Ishikawa (cell line): ENCODE data around the gene ATP6V0A1.

Experiments used
- CEBPB ChIP-seq: IDR thresholded peaks from 2 replicates; pipeline ENCODE4 v1.6.1; 2012
- CREB1 ChIP-seq: IDR thresholded peaks from 2 replicates; pipeline ENCODE4 v1.6.1; 2012; ENCODE audit warnings: low read depth
- EGR1 ChIP-seq: IDR thresholded peaks from 2 replicates; pipeline ENCODE4 v1.6.1; 2012
- EP300 ChIP-seq: IDR thresholded peaks from 2 replicates; pipeline ENCODE4 v1.6.1; 2012; ENCODE audit warnings: borderline replicate concordance
- FOXM1 ChIP-seq: IDR thresholded peaks from 2 replicates; pipeline ENCODE4 v1.6.1; 2012; ENCODE audit warnings: low read depth, borderline replicate concordance
- NFIC ChIP-seq: IDR thresholded peaks from 2 replicates; pipeline ENCODE4 v1.6.1; 2012
- RAD21 ChIP-seq: IDR thresholded peaks from 2 replicates; pipeline ENCODE4 v1.6.1; 2012; ENCODE audit warnings: low read depth
- TAF1 ChIP-seq: IDR thresholded peaks from 2 replicates; pipeline ENCODE4 v1.6.1; 2012; ENCODE audit warnings: low read depth, mild to moderate bottlenecking
- TCF12 ChIP-seq: IDR thresholded peaks from 2 replicates; pipeline ENCODE4 v1.6.1; 2012; ENCODE audit warnings: low read depth
- TEAD4 ChIP-seq: IDR thresholded peaks from 2 replicates; pipeline ENCODE4 v1.6.1; 2012
- YY1 ChIP-seq: IDR thresholded peaks from 2 replicates; pipeline ENCODE4 v1.6.1; 2012; ENCODE audit warnings: low read depth
- ZBTB7A ChIP-seq: IDR thresholded peaks from 2 replicates; pipeline ENCODE4 v1.6.1; 2012; ENCODE audit warnings: low read depth
- TF ChIP-seq, protein P1 (sequence below): IDR thresholded peaks from 2 replicates; pipeline ENCODE4 v1.6.1; 2012; ENCODE audit warnings: low read depth, mild to moderate bottlenecking
- TF ChIP-seq, protein P2 (sequence below): IDR thresholded peaks from 2 replicates; pipeline ENCODE4 v1.6.1; 2012
- TF ChIP-seq, protein P3 (sequence below): IDR thresholded peaks from 2 replicates; pipeline ENCODE4 v1.6.1; 2012

The ATP6V0A1 gene

DNA sequence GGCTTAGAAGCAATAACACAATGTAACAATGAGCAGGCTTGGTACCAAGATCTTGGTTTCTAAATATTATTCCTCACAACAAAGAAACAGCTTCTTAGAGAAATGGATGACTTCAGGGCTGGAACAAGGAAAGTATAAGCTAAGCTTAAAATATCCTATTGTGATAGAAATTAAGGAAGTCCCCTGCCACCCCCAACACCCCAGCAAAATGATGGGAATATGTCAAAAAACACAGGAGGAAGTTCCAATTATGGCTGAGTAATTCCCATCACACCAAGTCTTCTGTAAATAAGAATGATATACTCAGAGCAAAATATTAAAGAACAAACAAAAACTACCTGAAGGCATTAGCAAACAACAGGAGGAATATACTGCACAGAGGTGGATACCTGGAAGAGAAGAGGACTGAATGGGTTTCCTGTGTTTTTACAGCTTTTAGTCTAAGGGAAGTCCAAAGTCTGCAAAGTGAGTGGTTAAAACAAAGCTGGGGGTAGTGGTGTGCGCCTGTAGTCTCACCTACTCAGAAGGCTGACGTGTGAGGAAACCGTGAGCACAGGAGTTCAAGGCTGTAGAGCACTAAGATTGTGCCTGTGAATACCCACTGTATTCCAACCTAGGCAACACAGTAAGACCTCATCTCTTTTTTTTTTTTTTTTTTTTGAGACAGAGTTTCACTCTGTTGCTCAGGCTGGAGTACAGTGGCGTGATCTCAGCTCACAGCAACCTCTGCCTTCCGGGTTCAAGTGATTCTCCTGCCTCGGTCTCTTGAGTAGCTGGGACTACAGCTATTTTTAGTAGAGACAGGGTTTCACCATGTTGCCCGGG lies 17.1 kb upstream of the ATP6V0A1 start:
- TF ChIP-seq, protein P1, sequence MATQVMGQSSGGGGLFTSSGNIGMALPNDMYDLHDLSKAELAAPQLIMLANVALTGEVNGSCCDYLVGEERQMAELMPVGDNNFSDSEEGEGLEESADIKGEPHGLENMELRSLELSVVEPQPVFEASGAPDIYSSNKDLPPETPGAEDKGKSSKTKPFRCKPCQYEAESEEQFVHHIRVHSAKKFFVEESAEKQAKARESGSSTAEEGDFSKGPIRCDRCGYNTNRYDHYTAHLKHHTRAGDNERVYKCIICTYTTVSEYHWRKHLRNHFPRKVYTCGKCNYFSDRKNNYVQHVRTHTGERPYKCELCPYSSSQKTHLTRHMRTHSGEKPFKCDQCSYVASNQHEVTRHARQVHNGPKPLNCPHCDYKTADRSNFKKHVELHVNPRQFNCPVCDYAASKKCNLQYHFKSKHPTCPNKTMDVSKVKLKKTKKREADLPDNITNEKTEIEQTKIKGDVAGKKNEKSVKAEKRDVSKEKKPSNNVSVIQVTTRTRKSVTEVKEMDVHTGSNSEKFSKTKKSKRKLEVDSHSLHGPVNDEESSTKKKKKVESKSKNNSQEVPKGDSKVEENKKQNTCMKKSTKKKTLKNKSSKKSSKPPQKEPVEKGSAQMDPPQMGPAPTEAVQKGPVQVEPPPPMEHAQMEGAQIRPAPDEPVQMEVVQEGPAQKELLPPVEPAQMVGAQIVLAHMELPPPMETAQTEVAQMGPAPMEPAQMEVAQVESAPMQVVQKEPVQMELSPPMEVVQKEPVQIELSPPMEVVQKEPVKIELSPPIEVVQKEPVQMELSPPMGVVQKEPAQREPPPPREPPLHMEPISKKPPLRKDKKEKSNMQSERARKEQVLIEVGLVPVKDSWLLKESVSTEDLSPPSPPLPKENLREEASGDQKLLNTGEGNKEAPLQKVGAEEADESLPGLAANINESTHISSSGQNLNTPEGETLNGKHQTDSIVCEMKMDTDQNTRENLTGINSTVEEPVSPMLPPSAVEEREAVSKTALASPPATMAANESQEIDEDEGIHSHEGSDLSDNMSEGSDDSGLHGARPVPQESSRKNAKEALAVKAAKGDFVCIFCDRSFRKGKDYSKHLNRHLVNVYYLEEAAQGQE = no peak
- no peak for TF ChIP-seq NFIC
- TF ChIP-seq, protein P2, sequence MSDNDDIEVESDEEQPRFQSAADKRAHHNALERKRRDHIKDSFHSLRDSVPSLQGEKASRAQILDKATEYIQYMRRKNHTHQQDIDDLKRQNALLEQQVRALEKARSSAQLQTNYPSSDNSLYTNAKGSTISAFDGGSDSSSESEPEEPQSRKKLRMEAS = no peak
- TF ChIP-seq RAD21 = no peak
- TF ChIP-seq FOXM1 = no peak
- no peak for TF ChIP-seq TEAD4
- TF ChIP-seq ZBTB7A = no peak
- TF ChIP-seq, protein P3, sequence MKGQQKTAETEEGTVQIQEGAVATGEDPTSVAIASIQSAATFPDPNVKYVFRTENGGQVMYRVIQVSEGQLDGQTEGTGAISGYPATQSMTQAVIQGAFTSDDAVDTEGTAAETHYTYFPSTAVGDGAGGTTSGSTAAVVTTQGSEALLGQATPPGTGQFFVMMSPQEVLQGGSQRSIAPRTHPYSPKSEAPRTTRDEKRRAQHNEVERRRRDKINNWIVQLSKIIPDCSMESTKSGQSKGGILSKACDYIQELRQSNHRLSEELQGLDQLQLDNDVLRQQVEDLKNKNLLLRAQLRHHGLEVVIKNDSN = no peak
- TF ChIP-seq EGR1 = no peak
- no peak for TF ChIP-seq CEBPB
- no peak for TF ChIP-seq EP300

DNA sequence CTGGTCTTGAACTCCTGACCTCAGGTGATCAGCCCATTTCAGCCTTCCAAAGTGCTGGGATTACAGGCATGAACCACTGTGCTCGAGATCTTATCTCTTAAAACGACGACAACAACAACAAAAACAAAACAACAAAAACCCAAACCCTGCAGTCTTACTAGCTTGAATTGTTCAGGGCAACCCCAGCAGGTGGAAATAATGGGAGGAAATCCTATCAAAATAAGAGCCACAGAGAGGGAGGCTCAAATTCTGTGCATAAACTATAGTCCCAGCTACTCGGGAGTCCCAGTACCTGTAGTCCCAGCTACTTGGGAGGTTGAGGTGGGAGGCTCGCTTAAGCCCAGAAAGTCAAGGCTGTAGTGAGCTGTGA lies 16.5 kb upstream of the ATP6V0A1 start:
- TF ChIP-seq EP300 (no peak), CEBPB (no peak), TEAD4 (no peak), ZBTB7A (no peak), TCF12 (no peak), NFIC (no peak), CREB1 (no peak), EGR1 (no peak), RAD21 (no peak), TAF1 (no peak)
- TF ChIP-seq, protein P3 = no peak

DNA sequence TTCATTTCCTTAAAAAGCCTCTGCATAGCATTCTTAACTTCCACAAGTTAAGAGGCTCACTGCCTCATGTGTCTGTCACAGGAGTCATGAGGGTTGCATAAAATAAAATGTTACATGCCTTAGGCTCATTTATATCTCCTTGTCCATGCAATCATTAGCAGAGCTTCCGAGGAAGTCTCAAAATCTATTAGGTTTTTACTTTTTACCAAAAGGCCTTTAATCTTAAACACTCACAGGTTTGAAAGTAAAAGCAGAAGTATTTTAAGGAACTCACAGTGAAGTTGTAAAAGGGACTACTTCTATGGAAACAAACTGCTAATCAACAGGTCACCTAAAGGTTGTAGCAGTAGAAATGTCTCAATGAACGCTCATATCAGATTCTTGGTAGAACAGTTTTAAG lies 5.2 kb upstream of the ATP6V0A1 start:
- TF ChIP-seq RAD21 (no peak), YY1 (no peak), EGR1 (no peak), EP300 (no peak), TCF12 (no peak), FOXM1 (no peak), ZBTB7A (no peak), TAF1 (no peak), TEAD4 (no peak), NFIC (no peak), CREB1 (no peak), CEBPB (no peak)
- TF ChIP-seq, protein P2 = no peak
- TF ChIP-seq, protein P1 = no peak
- TF ChIP-seq, protein P3 = no peak

DNA sequence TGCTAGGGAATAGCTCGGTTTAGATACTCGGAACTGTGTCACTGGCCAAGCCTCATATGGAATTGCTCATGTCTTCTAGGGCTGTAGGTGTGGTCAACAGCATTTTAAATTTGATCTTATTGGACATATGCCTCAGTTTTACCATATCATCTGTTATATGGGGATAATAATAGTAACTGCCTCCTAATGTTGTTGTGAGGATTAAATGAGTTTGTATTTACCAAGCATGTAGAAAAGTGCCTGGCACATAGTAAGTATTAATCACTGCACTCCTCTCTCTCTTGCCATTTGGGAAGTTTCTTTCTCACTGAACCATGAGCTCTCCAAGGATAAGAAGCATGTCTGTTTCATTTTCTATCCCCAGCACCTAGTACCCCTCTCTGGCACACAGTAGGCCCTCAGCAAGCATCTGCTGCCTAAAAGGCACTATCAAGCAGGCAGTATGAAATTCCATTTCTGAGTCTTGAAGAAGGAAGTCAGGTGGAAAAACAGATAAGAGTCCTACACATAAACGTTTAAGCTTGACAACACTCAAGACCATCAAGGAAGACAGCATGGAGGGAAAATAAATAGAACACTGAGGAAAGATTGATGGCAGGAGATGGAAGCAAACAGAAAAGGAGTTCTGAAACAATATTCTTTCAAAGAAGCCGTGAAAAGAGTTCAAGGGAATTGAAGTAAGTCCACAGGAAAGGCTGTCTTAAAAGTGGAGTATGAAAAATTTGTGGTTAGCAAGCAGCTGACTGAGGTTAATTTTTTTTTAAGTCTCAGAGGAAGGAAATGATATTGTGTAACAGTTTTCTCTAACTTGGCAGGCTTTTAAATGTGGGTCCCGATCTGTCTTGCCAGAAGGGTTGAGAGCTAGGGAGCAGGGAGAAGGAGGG lies 2.2 kb upstream of the ATP6V0A1 start:
- TF ChIP-seq NFIC = no peak
- no peak for TF ChIP-seq ZBTB7A
- no peak for TF ChIP-seq RAD21
- TF ChIP-seq CEBPB = 0 out of 2 replicates have a peak, but pooled peaks have one; percentile 54
- TF ChIP-seq EGR1 = no peak
- TF ChIP-seq FOXM1 = no peak
- no peak for TF ChIP-seq TAF1
- TF ChIP-seq, protein P1 = no peak
- no peak for TF ChIP-seq EP300
